22Rv1 (cell line): ENCODE measurements around the gene TBX2.

Experiments used
- ZFX ChIP-seq: fragments of 450-650 bp; IDR thresholded peaks from 2 replicates; pipeline ENCODE4 v1.6.1; 2017; ENCODE audit warnings: antibody characterized with exemption, borderline replicate concordance
- TF ChIP-seq, protein P1 (sequence below): fragments of 450-650 bp; IDR thresholded peaks from 2 replicates; pipeline ENCODE4 v1.5.1; 2017; ENCODE audit warnings: mild to moderate bottlenecking

GRCh38 chr17:61436273-61436672, 36.6 kb downstream of the TBX2 start:
- TF ChIP-seq, protein P1, sequence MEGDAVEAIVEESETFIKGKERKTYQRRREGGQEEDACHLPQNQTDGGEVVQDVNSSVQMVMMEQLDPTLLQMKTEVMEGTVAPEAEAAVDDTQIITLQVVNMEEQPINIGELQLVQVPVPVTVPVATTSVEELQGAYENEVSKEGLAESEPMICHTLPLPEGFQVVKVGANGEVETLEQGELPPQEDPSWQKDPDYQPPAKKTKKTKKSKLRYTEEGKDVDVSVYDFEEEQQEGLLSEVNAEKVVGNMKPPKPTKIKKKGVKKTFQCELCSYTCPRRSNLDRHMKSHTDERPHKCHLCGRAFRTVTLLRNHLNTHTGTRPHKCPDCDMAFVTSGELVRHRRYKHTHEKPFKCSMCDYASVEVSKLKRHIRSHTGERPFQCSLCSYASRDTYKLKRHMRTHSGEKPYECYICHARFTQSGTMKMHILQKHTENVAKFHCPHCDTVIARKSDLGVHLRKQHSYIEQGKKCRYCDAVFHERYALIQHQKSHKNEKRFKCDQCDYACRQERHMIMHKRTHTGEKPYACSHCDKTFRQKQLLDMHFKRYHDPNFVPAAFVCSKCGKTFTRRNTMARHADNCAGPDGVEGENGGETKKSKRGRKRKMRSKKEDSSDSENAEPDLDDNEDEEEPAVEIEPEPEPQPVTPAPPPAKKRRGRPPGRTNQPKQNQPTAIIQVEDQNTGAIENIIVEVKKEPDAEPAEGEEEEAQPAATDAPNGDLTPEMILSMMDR: no peak
- no peak for TF ChIP-seq ZFX
